Endothelial cell of umbilical vein (primary cell): ENCODE measurements around the gene ACAP1. TPM values are rescaled to one million over a fixed set of nuclear protein-coding genes. Genes with fewer than 3 reads are reported as not detected.
"Not testable (repeated sequence)": the region's sequence is repeated elsewhere in the genome, so short reads cannot be mapped to it uniquely, and the experiment has no call there.

Experiments used
- BruUV-seq: library from RNA; stranded (reverse); fragments of 400-500 nt; replicated peaks from 2 replicates; lab custom pipeline; 2021; lab: Mats Ljungman, UMichigan
- CTCF ChIA-PET: fragments of 300-600, 350-600 bp; sonication (Branson Sonifier 250); formaldehyde crosslinking; loops from one replicate; lab custom pipeline; 2021; ENCODE audit warnings: antibody characterized with exemption, inconsistent platforms; lab: Charles Lee
- POLR2A ChIA-PET: fragments of 300-600, 350-600 bp; sonication (Branson Sonifier 250); formaldehyde crosslinking; loops from one replicate; lab custom pipeline; 2021; ENCODE audit warnings: antibody characterized with exemption, inconsistent platforms; lab: Charles Lee
- DNase-seq: peaks from one replicate; pipeline ENCODE4 v3.0.0-alpha.2; 2011; ENCODE audit warnings: low read depth, low spot score
- FAIRE-seq: peaks from 2 replicates; lab custom pipeline; 2011; peaks lifted over from hg19 to GRCh38; lab: Jason Lieb, UNC
- H2AFZ ChIP-seq: 2 replicates; pipeline ENCODE4 v1.6.0; 2012; ENCODE audit warnings: low read depth, low read length, control low read depth, inconsistent platforms
- H3K27ac ChIP-seq: 2 replicates; pipeline ENCODE4 v1.5.1; 2011; ENCODE audit warnings: low read depth, mild to moderate bottlenecking, control low read depth, low read length, moderate library complexity; ENCODE audit not compliant: insufficient read depth
- H3K27me3 ChIP-seq, 2 experiments: 2 replicates each; pipeline versions ENCODE4 v1.6.0 to v1.6.1; 2011; ENCODE audit warnings: low read length in 2 of 2, mixed read lengths in 1 of 2; ENCODE audit not compliant: control insufficient read depth in 2 of 2, insufficient read depth in 2 of 2
- H3K36me3 ChIP-seq, 2 experiments: 2 replicates in 1 of 2; 3 replicates in 1 of 2; pipeline ENCODE4 v1.5.1; 2011; ENCODE audit warnings: low read length in 2 of 2, mild to moderate bottlenecking in 1 of 2, moderate library complexity in 1 of 2; ENCODE audit not compliant: control insufficient read depth in 2 of 2, insufficient read depth in 2 of 2; ENCODE audit errors: extremely low read depth in 1 of 2
- H3K4me1 ChIP-seq: 3 replicates; pipeline ENCODE4 v1.5.1; 2011; ENCODE audit warnings: mild to moderate bottlenecking, low read length; ENCODE audit not compliant: control insufficient read depth, insufficient read depth; ENCODE audit errors: extremely low read depth
- H3K4me2 ChIP-seq: 2 replicates; pipeline ENCODE4 v1.6.1; 2011; ENCODE audit warnings: low read length, control low read depth, mixed read lengths; ENCODE audit not compliant: insufficient read depth
- H3K4me3 ChIP-seq, 3 experiments: fragments of 200-600 bp in 1 of 3; sonication (generic), shearing (Covaris generic) in 1 of 3; replicated peaks in 1 of 3; 2 replicates each; pipeline ENCODE4 v1.5.1; 2011 to 2016; ENCODE audit warnings: control low read depth in 3 of 3, low read length in 3 of 3, mild to moderate bottlenecking in 2 of 3, inconsistent platforms in 1 of 3, low read depth in 1 of 3, moderate library complexity in 1 of 3; ENCODE audit not compliant: insufficient read depth in 1 of 3
- H3K79me2 ChIP-seq: 2 replicates; pipeline ENCODE4 v1.6.0; 2012; ENCODE audit warnings: low read length, inconsistent platforms; ENCODE audit not compliant: control insufficient read depth, insufficient read depth
- H3K9ac ChIP-seq: replicated peaks from 2 replicates; pipeline ENCODE3; 2011; ENCODE audit warnings: low read length, control low read depth; ENCODE audit not compliant: insufficient read depth; ENCODE audit errors: extremely low read depth
- H3K9me1 ChIP-seq: replicated peaks from 3 replicates; pipeline ENCODE4 v1.6.0; 2011; ENCODE audit warnings: mild to moderate bottlenecking, low read length; ENCODE audit not compliant: control insufficient read depth, insufficient read depth; ENCODE audit errors: extremely low read depth
- H3K9me3 ChIP-seq: replicated peaks from 2 replicates; pipeline ENCODE4 v1.5.1; 2012; ENCODE audit warnings: low read length, inconsistent platforms; ENCODE audit not compliant: control insufficient read depth, insufficient read depth
- H4K20me1 ChIP-seq: replicated peaks from 2 replicates; pipeline ENCODE3; 2011; ENCODE audit warnings: mild to moderate bottlenecking, low read length; ENCODE audit not compliant: control insufficient read depth, insufficient read depth; ENCODE audit errors: extremely low read depth
- EZH2 ChIP-seq: IDR thresholded peaks from 2 replicates; pipeline ENCODE4 v1.6.1; 2012; ENCODE audit warnings: borderline replicate concordance, low read depth, mild to moderate bottlenecking, moderate library complexity, low read length, inconsistent platforms; ENCODE audit not compliant: severe bottlenecking
- FOS ChIP-seq: IDR thresholded peaks from 2 replicates; pipeline ENCODE4 v1.6.1; 2011; ENCODE audit warnings: mild to moderate bottlenecking, low read length, moderate library complexity, borderline replicate concordance; ENCODE audit not compliant: insufficient read depth
- GATA2 ChIP-seq: IDR thresholded peaks from 2 replicates; pipeline ENCODE4 v1.7.0; 2011; ENCODE audit warnings: low read depth, mild to moderate bottlenecking, moderate library complexity, mixed read lengths, low read length; ENCODE audit not compliant: insufficient read length, insufficient read depth
- JUN ChIP-seq: IDR thresholded peaks from 2 replicates; pipeline ENCODE4 v1.6.1; 2011; ENCODE audit warnings: borderline replicate concordance, low read depth; ENCODE audit not compliant: insufficient read length, insufficient read depth
- MAX ChIP-seq: IDR thresholded peaks from 2 replicates; pipeline ENCODE4 v1.6.1; 2011; ENCODE audit not compliant: insufficient read depth, insufficient read length
- MYC ChIP-seq: IDR thresholded peaks from one replicate; pipeline ENCODE4 v1.6.1; 2011; ENCODE audit warnings: mild to moderate bottlenecking, low read depth, low read length
- POLR2A ChIP-seq: IDR thresholded peaks from 2 replicates; pipeline ENCODE4 v1.6.1; 2012; ENCODE audit warnings: low read depth, mild to moderate bottlenecking, control low read depth, low read length
- POLR2AphosphoS5 ChIP-seq: IDR thresholded peaks from 2 replicates; pipeline ENCODE4 v1.6.1; 2012; ENCODE audit warnings: low read depth, mild to moderate bottlenecking, control low read depth, low read length, moderate library complexity; ENCODE audit not compliant: insufficient read depth
- dilution Hi-C: fragments of 300-500 bp; cut with MboI; formaldehyde crosslinking; loops from one replicate; pipeline ENCODE4 v1.15.0; 2019; ENCODE audit warnings: low sequenced_read_pairs; ENCODE audit not compliant: extremely low pct_ligation_motif_present
- intact Hi-C: fragments of 100-400 bp; cut with micrococcal nuclease; formaldehyde crosslinking; loops from one replicate; pipeline ENCODE4 v1.10.0; 2022
- polyA plus RNA-seq, 4 experiments: library from polyadenylated mRNA; depleted of rRNA in 3 of 4; stranded (reverse) in 3 of 4; unstranded in 1 of 4; fragments of >200 nt; gene quantifications; 2 replicates each; pipeline versions ENCODE4 v1.2.1 to v1.2.3, GENCODE V29; 2011 to 2012; ENCODE audit warnings: missing spikeins in 1 of 4
- total RNA-seq: library from RNA; stranded (reverse); gene quantifications from 2 replicates; pipeline ENCODE4 v1.2.3, GENCODE V29; 2021
- TF ChIP-seq, protein P1 (sequence below), 2 donors: IDR thresholded peaks; 1 replicate in 1 of 2; 2 replicates in 1 of 2; pipeline ENCODE4 v1.5.1; 2011; ENCODE audit warnings: low read length in 2 of 2, mild to moderate bottlenecking in 2 of 2, moderate library complexity in 2 of 2, control low read depth in 1 of 2, inconsistent platforms in 1 of 2, low read depth in 1 of 2; ENCODE audit not compliant: insufficient read depth in 1 of 2; ENCODE audit errors: extremely low read depth in 1 of 2

The ACAP1 gene
- total and polyA plus RNA-seq, 2 donors (not counting 3 experiments of a cell fraction or from before 2014, with no cell fraction given) = 0.46 TPM; not detected in 1

- H3K27me3 ChIP-seq = peaks cover 2 to 3% of the 10 kb centered on the region in 2 experiments
- no peak overlapping the region for H3K4me2 ChIP-seq
- H3K9ac ChIP-seq = no peak overlapping the region
- intact Hi-C loops = no loop called here
- H3K4me3 ChIP-seq = no peak overlapping the region
- FAIRE-seq (no peak), DNase-seq (no peak)
- no peaks in the 10 kb centered on the region for H3K9me3 ChIP-seq
- H3K4me1 ChIP-seq = no peaks in the 10 kb centered on the region
- H4K20me1 ChIP-seq = no peaks in the 10 kb centered on the region
- CTCF ChIA-PET = interaction anchor here (0.9 to 4.6 kb wide), 3 partner anchors 9 to 26 kb away, joined by 3 to 19 read pairs (median 4); partner anchors contain the start of genes PLSCR3 and TMEM95
- TF ChIP-seq POLR2A (no peak), JUN (no peak), POLR2AphosphoS5 (no peak), GATA2 (no peak), MYC (no peak), MAX (no peak), FOS (no peak), EZH2 (no peak)
- TF ChIP-seq, protein P1, sequence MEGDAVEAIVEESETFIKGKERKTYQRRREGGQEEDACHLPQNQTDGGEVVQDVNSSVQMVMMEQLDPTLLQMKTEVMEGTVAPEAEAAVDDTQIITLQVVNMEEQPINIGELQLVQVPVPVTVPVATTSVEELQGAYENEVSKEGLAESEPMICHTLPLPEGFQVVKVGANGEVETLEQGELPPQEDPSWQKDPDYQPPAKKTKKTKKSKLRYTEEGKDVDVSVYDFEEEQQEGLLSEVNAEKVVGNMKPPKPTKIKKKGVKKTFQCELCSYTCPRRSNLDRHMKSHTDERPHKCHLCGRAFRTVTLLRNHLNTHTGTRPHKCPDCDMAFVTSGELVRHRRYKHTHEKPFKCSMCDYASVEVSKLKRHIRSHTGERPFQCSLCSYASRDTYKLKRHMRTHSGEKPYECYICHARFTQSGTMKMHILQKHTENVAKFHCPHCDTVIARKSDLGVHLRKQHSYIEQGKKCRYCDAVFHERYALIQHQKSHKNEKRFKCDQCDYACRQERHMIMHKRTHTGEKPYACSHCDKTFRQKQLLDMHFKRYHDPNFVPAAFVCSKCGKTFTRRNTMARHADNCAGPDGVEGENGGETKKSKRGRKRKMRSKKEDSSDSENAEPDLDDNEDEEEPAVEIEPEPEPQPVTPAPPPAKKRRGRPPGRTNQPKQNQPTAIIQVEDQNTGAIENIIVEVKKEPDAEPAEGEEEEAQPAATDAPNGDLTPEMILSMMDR (IDR thresholded peaks at IDR 0.05; ENCODE audit: extremely low read depth in 1 of 2, insufficient read depth in 1 of 2, low read depth in 1 of 2, low read length in 2 of 2) = no peak
- no peaks in the 10 kb centered on the region for H3K79me2 ChIP-seq
- H3K9me1 ChIP-seq = no peaks in the 10 kb centered on the region
- no TSS peak for BruUV-seq
- dilution Hi-C loops = no loop called here
- H3K36me3 ChIP-seq = no peaks in the 10 kb centered on the region
- POLR2A ChIA-PET = interaction anchor here (0.6 kb wide), 1 partner anchor 10 kb away, joined by 4 read pairs; no protein-coding TSS in a partner anchor
- H3K27ac ChIP-seq = no peak overlapping the region
- H2AFZ ChIP-seq = no peak overlapping the region
Measured at GRCh38 chr17:7367918-7368598, 31.7 kb downstream of the ACAP1 start.

GRCh38 chr17:7368599-7368994 is 32.3 kb downstream of the ACAP1 start:
- intact Hi-C loops, H3K4me3 ChIP-seq, H3K36me3 ChIP-seq, H3K9me3 ChIP-seq, FAIRE-seq, H2AFZ ChIP-seq, H3K4me1 ChIP-seq, H4K20me1 ChIP-seq, H3K9ac ChIP-seq, H3K27me3 ChIP-seq, H3K4me2 ChIP-seq, H3K27ac ChIP-seq, dilution Hi-C loops, DNase-seq, H3K79me2 ChIP-seq, H3K9me1 ChIP-seq, BruUV-seq: not testable (repeated sequence)
- CTCF ChIA-PET = interaction anchor here (0.9 to 4.6 kb wide), 4 partner anchors 8 to 26 kb away, joined by 3 to 19 read pairs (median 4); partner anchors contain the start of genes PLSCR3 and TMEM95
- POLR2A ChIA-PET = interaction anchor here (0.6 kb wide), 1 partner anchor 10 kb away, joined by 4 read pairs; no protein-coding TSS in a partner anchor
